Stromal cell of bone marrow (primary cell): Measurements from ENCODE around the gene TMCC1.

ENCODE experiments used
- DNase-seq: peaks from one replicate; pipeline ENCODE4 v3.0.0-alpha.2; 2012; ENCODE audit warnings: low read depth

Gene TMCC1

GRCh38 chr3:129608087-129608935 lies 285.2 kb downstream of the TMCC1 start:
- DNase-seq: no peak

GRCh38 chr3:129607391-129608068 lies 286.0 kb downstream of the TMCC1 start:
- no peak for DNase-seq

GRCh38 chr3:129606636-129607390 lies 286.7 kb downstream of the TMCC1 start, which contains the start of gene PLXND1:
Gene PLXND1 (minus strand): TSS chr3:129606676. CDS start chr3:129606639, 37 bp downstream.
- DNase-seq: no peak

GRCh38 chr3:129605922-129606635 lies 287.4 kb downstream of the TMCC1 start:
- no peak for DNase-seq

- DNase-seq: no peak
Measured at GRCh38 chr3:129605203-129605921, 288.1 kb downstream of the TMCC1 start.

- DNase-seq: no peak
Measured at GRCh38 chr3:129604767-129605166, 288.7 kb downstream of the TMCC1 start.

- no peak for DNase-seq
Measured at GRCh38 chr3:129603991-129604749, 289.3 kb downstream of the TMCC1 start.

- DNase-seq: no peak
Measured at GRCh38 chr3:129603561-129603942, 290.0 kb downstream of the TMCC1 start.

GRCh38 chr3:129602730-129603560 lies 290.6 kb downstream of the TMCC1 start:
- DNase-seq: peak; percentile 87

GRCh38 chr3:129602309-129602708 lies 291.2 kb downstream of the TMCC1 start:
- DNase-seq: no peak

GRCh38 chr3:129601713-129602112 lies 291.8 kb downstream of the TMCC1 start:
- no peak for DNase-seq

- DNase-seq: no peak
Measured at GRCh38 chr3:129600348-129600747, 293.2 kb downstream of the TMCC1 start.

GRCh38 chr3:129599607-129600006 lies 293.9 kb downstream of the TMCC1 start:
- no peak for DNase-seq

GRCh38 chr3:129599073-129599472 lies 294.4 kb downstream of the TMCC1 start:
- no peak for DNase-seq

- no peak for DNase-seq
Measured at GRCh38 chr3:129598484-129598883, 295.0 kb downstream of the TMCC1 start.

GRCh38 chr3:129598000-129598381 lies 295.5 kb downstream of the TMCC1 start:
- DNase-seq: no peak
